ENCODE measurements around the gene ANKEF1. TPM values are rescaled to one million over a fixed set of nuclear protein-coding genes. Genes with fewer than 3 reads are reported as not detected.
"Not testable (repeated sequence)": the region's sequence is repeated elsewhere in the genome, so short reads cannot be mapped to it uniquely, and the experiment has no call there.

ANKEF1 gene
- total and polyA plus RNA-seq, 2 experiments from 2014 or later: 4.7 to 9.7 TPM

DNA sequence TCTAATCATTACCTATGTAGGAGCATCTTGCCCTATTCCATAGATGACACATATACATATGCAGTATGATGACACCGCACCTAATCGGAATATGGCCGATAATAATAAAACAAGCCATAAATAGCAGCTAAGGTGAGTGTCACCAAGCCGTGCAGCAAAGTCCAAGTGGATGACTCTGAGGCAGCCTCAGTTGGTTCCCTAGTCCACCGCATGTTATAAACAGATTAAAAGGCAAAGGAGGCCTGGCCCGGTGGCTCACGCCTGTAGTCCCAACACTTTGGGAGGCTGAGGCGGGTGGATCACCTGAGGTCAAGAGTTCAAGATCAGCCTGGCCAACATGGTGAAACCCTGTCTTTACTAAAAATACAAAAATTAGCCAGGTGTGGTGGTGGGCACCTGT lies 1.5 kb downstream of the ANKEF1 start:
- not testable (repeated sequence) for H3K27me3 ChIP-seq (ENCODE audit: insufficient read depth); H2AFZ ChIP-seq; H3K27ac ChIP-seq (ENCODE audit: low read depth); DNase-seq (ENCODE audit: low spot score); H3K27ac Mint-ChIP-seq; H3K36me3 Mint-ChIP-seq (ENCODE audit: low read depth); H3K4me2 ChIP-seq; H4K20me1 ChIP-seq (replicated peaks; ENCODE audit: insufficient read depth); H3K9me2 ChIP-seq (ENCODE audit: insufficient read depth); H3F3A ChIP-seq (replicated peaks; ENCODE audit: low read depth); H3K4me3 Mint-ChIP-seq; H3K4me1 Mint-ChIP-seq; H3K36me3 ChIP-seq (ENCODE audit: insufficient read depth); H3K4me3 ChIP-seq; ATAC-seq; H3K4me1 ChIP-seq (ENCODE audit: insufficient read depth); H3K79me2 ChIP-seq (replicated peaks; ENCODE audit: insufficient read depth); H3K9me3 Mint-ChIP-seq; H3K27me3 Mint-ChIP-seq (ENCODE audit: insufficient read depth, low read depth, poor library complexity)

DNA sequence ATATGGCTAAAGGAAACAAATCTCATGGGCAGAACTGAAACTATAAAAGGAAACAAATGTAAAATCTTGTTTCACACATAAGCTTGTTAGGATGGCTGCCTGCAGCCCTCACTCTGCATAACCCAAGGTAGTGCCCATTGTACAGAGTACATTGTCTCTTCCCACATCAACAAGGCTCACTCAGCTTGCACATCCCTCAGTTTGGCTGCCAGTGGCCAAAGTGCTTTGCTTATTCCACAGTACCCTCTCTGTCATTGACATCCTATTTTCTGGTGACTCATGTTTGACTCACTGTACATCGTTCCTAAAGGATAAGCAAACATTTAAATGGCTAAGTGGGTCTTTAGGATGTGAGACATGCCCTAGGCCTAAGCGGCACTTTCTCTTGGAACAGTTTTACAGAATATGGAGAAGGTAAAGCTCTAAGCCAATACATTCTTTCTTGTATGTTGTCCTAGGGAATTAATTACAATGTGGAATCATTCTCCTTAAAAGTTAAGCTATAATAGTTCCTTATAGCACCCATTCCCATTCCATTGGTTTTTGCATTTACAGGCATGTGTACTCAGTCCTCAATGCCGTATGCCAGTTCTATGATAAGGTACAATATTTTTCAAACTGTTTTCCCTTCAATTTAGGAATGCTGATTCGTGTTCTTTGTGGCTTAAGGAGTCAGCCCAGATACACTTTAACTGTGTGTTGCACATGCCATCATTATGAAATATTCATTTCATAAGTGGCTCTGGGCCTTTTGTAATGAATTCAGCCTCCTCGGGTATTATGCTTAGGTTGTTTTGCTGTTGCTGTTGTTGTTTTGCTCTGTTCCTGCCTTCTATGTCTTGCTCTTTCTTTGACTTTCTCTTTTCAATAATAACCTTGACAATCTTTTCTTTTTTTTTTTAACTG lies 5.5 kb downstream of the ANKEF1 start:
- Histone ChIP-seq H3K4me3 (no peak overlapping the region), H3K27me3 (ENCODE audit: insufficient read depth) (no peaks in the 10 kb centered on the region), H4K20me1 (replicated peaks; ENCODE audit: insufficient read depth) (no peaks in the 10 kb centered on the region), H3K36me3 (ENCODE audit: insufficient read depth) (no peaks in the 10 kb centered on the region), H3K27ac (ENCODE audit: low read depth) (no peak overlapping the region), H3F3A (replicated peaks; ENCODE audit: low read depth) (no peaks in the 10 kb centered on the region), H2AFZ (no peak overlapping the region), H3K4me2 (no peak overlapping the region), H3K79me2 (replicated peaks; ENCODE audit: insufficient read depth) (0 out of 2 replicates have a peak, but pooled peaks cover 4% of the 10 kb centered on the region), H3K4me1 (ENCODE audit: insufficient read depth) (peaks cover 4% of the 10 kb centered on the region; the same call in 1 of the 2 replicates), H3K9me2 (ENCODE audit: insufficient read depth) (no peaks in the 10 kb centered on the region)
- DNase-seq (ENCODE audit: low spot score): no peak
- Mint-ChIP-seq H3K9me3 (no peaks in the 10 kb centered on the region), H3K27ac (no peak overlapping the region; the same call in 1 of the 2 replicates), H3K4me1 (peaks cover 7% of the 10 kb centered on the region), H3K4me3 (no peak overlapping the region), H3K36me3 (ENCODE audit: low read depth) (no peaks in the 10 kb centered on the region; the same call in 2 of the 3 replicates), H3K27me3 (ENCODE audit: insufficient read depth, low read depth, poor library complexity) (no peaks in the 10 kb centered on the region)
- no peak for ATAC-seq
- TF ChIP-seq STAT1 (IDR thresholded peaks at IDR 0.05; ENCODE audit: unreplicated experiment): no peak
- TF ChIP-seq, protein P1, sequence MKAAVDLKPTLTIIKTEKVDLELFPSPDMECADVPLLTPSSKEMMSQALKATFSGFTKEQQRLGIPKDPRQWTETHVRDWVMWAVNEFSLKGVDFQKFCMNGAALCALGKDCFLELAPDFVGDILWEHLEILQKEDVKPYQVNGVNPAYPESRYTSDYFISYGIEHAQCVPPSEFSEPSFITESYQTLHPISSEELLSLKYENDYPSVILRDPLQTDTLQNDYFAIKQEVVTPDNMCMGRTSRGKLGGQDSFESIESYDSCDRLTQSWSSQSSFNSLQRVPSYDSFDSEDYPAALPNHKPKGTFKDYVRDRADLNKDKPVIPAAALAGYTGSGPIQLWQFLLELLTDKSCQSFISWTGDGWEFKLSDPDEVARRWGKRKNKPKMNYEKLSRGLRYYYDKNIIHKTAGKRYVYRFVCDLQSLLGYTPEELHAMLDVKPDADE (IDR thresholded peaks at IDR 0.05): no peak
- no peak for TF ChIP-seq EZH2phosphoT487 (IDR thresholded peaks at IDR 0.05; ENCODE audit: unreplicated experiment)
- TF ChIP-seq, protein P2, sequence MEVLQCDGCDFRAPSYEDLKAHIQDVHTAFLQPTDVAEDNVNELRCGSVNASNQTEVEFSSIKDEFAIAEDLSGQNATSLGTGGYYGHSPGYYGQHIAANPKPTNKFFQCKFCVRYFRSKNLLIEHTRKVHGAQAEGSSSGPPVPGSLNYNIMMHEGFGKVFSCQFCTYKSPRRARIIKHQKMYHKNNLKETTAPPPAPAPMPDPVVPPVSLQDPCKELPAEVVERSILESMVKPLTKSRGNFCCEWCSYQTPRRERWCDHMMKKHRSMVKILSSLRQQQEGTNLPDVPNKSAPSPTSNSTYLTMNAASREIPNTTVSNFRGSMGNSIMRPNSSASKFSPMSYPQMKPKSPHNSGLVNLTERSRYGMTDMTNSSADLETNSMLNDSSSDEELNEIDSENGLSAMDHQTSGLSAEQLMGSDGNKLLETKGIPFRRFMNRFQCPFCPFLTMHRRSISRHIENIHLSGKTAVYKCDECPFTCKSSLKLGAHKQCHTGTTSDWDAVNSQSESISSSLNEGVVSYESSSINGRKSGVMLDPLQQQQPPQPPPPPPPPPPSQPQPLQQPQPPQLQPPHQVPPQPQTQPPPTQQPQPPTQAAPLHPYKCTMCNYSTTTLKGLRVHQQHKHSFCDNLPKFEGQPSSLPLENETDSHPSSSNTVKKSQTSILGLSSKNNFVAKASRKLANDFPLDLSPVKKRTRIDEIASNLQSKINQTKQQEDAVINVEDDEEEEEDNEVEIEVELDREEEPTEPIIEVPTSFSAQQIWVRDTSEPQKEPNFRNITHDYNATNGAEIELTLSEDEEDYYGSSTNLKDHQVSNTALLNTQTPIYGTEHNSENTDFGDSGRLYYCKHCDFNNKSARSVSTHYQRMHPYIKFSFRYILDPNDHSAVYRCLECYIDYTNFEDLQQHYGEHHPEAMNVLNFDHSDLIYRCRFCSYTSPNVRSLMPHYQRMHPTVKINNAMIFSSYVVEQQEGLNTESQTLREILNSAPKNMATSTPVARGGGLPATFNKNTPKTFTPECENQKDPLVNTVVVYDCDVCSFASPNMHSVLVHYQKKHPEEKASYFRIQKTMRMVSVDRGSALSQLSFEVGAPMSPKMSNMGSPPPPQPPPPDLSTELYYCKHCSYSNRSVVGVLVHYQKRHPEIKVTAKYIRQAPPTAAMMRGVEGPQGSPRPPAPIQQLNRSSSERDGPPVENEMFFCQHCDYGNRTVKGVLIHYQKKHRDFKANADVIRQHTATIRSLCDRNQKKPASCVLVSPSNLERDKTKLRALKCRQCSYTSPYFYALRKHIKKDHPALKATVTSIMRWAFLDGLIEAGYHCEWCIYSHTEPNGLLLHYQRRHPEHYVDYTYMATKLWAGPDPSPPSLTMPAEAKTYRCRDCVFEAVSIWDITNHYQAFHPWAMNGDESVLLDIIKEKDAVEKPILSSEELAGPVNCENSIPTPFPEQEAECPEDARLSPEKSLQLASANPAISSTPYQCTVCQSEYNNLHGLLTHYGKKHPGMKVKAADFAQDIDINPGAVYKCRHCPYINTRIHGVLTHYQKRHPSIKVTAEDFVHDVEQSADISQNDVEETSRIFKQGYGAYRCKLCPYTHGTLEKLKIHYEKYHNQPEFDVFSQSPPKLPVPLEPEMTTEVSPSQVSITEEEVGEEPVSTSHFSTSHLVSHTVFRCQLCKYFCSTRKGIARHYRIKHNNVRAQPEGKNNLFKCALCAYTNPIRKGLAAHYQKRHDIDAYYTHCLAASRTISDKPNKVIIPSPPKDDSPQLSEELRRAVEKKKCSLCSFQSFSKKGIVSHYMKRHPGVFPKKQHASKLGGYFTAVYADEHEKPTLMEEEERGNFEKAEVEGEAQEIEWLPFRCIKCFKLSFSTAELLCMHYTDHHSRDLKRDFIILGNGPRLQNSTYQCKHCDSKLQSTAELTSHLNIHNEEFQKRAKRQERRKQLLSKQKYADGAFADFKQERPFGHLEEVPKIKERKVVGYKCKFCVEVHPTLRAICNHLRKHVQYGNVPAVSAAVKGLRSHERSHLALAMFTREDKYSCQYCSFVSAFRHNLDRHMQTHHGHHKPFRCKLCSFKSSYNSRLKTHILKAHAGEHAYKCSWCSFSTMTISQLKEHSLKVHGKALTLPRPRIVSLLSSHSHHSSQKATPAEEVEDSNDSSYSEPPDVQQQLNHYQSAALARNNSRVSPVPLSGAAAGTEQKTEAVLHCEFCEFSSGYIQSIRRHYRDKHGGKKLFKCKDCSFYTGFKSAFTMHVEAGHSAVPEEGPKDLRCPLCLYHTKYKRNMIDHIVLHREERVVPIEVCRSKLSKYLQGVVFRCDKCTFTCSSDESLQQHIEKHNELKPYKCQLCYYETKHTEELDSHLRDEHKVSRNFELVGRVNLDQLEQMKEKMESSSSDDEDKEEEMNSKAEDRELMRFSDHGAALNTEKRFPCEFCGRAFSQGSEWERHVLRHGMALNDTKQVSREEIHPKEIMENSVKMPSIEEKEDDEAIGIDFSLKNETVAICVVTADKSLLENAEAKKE (CRISPR knock-in tag; IDR thresholded peaks at IDR 0.05): no peak
- TF ChIP-seq ZNF114 (CRISPR knock-in tag; IDR thresholded peaks at IDR 0.05): no peak
- no peak for TF ChIP-seq REST (IDR thresholded peaks at IDR 0.05; ENCODE audit: unreplicated experiment)
- no peak for TF ChIP-seq POLR2AphosphoS5 (IDR thresholded peaks at IDR 0.05; ENCODE audit: low read depth)
